PC-3 (cell line): ENCODE data around the gene PPFIBP1. TPM values are rescaled to one million over a fixed set of nuclear protein-coding genes. Genes with fewer than 3 reads are reported as not detected.

Experiments
- ATAC-seq: fragments of 200-7000 bp; cut with Tn5 transposase; 2 replicates; pipeline ENCODE4 v1.9.1; 2020; ENCODE audit warnings: mild to moderate bottlenecking, moderate library complexity
- BruUV-seq: library from RNA; stranded (reverse); fragments of 400-500 nt; replicated peaks from 2 replicates; lab custom pipeline; 2021; lab: Mats Ljungman, UMichigan
- CTCF ChIA-PET: fragments of 300-600 bp; sonication (Branson Sonifier 250); formaldehyde crosslinking; loops from one replicate; lab custom pipeline; 2022; ENCODE audit warnings: antibody characterized with exemption; lab: Charles Lee
- POLR2A ChIA-PET: fragments of 300-600 bp; sonication (Branson Sonifier 250); formaldehyde crosslinking; loops from one replicate; lab custom pipeline; 2022; ENCODE audit warnings: antibody characterized with exemption; ENCODE audit not compliant: unreplicated experiment; lab: Charles Lee
- DNase-seq: peaks from one replicate; pipeline ENCODE4 v3.0.0-alpha.2; 2015
- H2AFZ ChIP-seq: fragments of 300-600 bp; sonication (generic); 2 replicates; pipeline ENCODE4 v1.6.0; 2016; ENCODE audit warnings: antibody characterized with exemption, low read length
- H3F3A ChIP-seq: fragments of 300-600 bp; sonication (generic); one replicate; pipeline ENCODE4 v1.6.0; 2017; ENCODE audit warnings: antibody characterized with exemption, low read length, control low read depth, mild to moderate bottlenecking; ENCODE audit not compliant: unreplicated experiment
- H3K27ac ChIP-seq: fragments of 300-600 bp; sonication (generic); 2 replicates; pipeline ENCODE4 v1.5.1; 2016; ENCODE audit warnings: mild to moderate bottlenecking, low read length
- H3K27me3 ChIP-seq: fragments of 300-600 bp; sonication (generic); 2 replicates; pipeline ENCODE4 v1.6.1; 2016; ENCODE audit warnings: low read length, mixed read lengths
- H3K36me3 ChIP-seq: fragments of 300-600 bp; sonication (generic); 2 replicates; pipeline ENCODE4 v1.6.1; 2016; ENCODE audit warnings: low read depth, mixed run types, low read length, mixed read lengths
- H3K4me1 ChIP-seq: fragments of 300-600 bp; sonication (generic); 2 replicates; pipeline ENCODE4 v1.5.1; 2016; ENCODE audit warnings: low read length; ENCODE audit not compliant: insufficient read depth
- H3K4me2 ChIP-seq: fragments of 300-600 bp; sonication (generic); 2 replicates; pipeline ENCODE4 v1.6.0; 2016; ENCODE audit warnings: low read length
- H3K4me3 ChIP-seq: fragments of 300-600 bp; sonication (generic); 2 replicates; pipeline ENCODE4 v1.5.1; 2016; ENCODE audit warnings: mild to moderate bottlenecking, low read length, mixed read lengths
- H3K79me2 ChIP-seq: fragments of 300-600 bp; sonication (generic); 2 replicates; pipeline ENCODE4 v1.6.1; 2017; ENCODE audit warnings: low read length, mixed read lengths
- H3K9ac ChIP-seq: fragments of 300-600 bp; sonication (generic); 2 replicates; pipeline ENCODE4 v1.6.0; 2016; ENCODE audit warnings: mild to moderate bottlenecking, low read length
- H3K9me2 ChIP-seq: fragments of 300-600 bp; sonication (generic); replicated peaks from 2 replicates; pipeline ENCODE4 v1.6.1; 2016; ENCODE audit warnings: mixed run types, low read length, mixed read lengths
- H3K9me3 ChIP-seq: fragments of 300-600 bp; sonication (generic); 2 replicates; pipeline ENCODE4 v1.6.1; 2016; ENCODE audit warnings: low read length, mixed read lengths
- H4K20me1 ChIP-seq: fragments of 300-600 bp; sonication (generic); 2 replicates; pipeline ENCODE4 v1.6.1; 2016; ENCODE audit warnings: low read length, mixed read lengths
- EZH2 ChIP-seq: fragments of 300-600 bp; sonication (generic); IDR thresholded peaks from one replicate; pipeline ENCODE4 v1.6.1; 2017; ENCODE audit warnings: antibody characterized with exemption, mild to moderate bottlenecking, low read length; ENCODE audit not compliant: unreplicated experiment
- EZH2phosphoT487 ChIP-seq: fragments of 300-600 bp; sonication (generic); IDR thresholded peaks from 2 replicates; pipeline ENCODE4 v1.6.1; 2018; ENCODE audit warnings: mild to moderate bottlenecking, antibody characterized with exemption, low read length, borderline replicate concordance
- intact Hi-C: fragments of 100-400 bp; cut with micrococcal nuclease; formaldehyde crosslinking; loops from 2 replicates; pipeline ENCODE4 v1.9.0; 2023
- total RNA-seq: library from RNA; depleted of rRNA; stranded (reverse); fragments of >200 nt; gene quantifications from 2 replicates; pipeline ENCODE4 v1.2.3, GENCODE V29; 2014
- TF ChIP-seq, protein P1 (sequence below): fragments of 300-600 bp; sonication (generic); conservative IDR thresholded peaks from 2 replicates; pipeline ENCODE4 v1.5.1; 2017; ENCODE audit warnings: antibody characterized with exemption, low read depth, mild to moderate bottlenecking, low read length

PPFIBP1 gene
- total RNA-seq, 1 experiment from 2014 or later = 56.9 TPM

GRCh38 chr12:27693403-27693802 is 169.4 kb downstream of the PPFIBP1 start:
- H3K27me3 ChIP-seq = no peaks in the 10 kb centered on the region
- ATAC-seq (no peak), DNase-seq (no peak)
- H3K79me2 ChIP-seq = no peaks in the 10 kb centered on the region
- H3K4me2 ChIP-seq = no peak overlapping the region
- no peaks in the 10 kb centered on the region for H3K4me1 ChIP-seq
- no peak overlapping the region for H3K9ac ChIP-seq
- H3K36me3 ChIP-seq = peaks cover 40% of the 10 kb centered on the region
- H4K20me1 ChIP-seq = no peaks in the 10 kb centered on the region
- H3K9me3 ChIP-seq = no peaks in the 10 kb centered on the region
- H3K27ac ChIP-seq = no peak overlapping the region
- no peaks in the 10 kb centered on the region for H3F3A ChIP-seq
- H3K4me3 ChIP-seq = no peak overlapping the region
- H3K9me2 ChIP-seq = no peaks in the 10 kb centered on the region
- no peak overlapping the region for H2AFZ ChIP-seq
- BruUV-seq = no TSS peak
- CTCF ChIA-PET = no interaction called here
- POLR2A ChIA-PET = no interaction called here
- intact Hi-C loops = no loop called here
- TF ChIP-seq, protein P1, sequence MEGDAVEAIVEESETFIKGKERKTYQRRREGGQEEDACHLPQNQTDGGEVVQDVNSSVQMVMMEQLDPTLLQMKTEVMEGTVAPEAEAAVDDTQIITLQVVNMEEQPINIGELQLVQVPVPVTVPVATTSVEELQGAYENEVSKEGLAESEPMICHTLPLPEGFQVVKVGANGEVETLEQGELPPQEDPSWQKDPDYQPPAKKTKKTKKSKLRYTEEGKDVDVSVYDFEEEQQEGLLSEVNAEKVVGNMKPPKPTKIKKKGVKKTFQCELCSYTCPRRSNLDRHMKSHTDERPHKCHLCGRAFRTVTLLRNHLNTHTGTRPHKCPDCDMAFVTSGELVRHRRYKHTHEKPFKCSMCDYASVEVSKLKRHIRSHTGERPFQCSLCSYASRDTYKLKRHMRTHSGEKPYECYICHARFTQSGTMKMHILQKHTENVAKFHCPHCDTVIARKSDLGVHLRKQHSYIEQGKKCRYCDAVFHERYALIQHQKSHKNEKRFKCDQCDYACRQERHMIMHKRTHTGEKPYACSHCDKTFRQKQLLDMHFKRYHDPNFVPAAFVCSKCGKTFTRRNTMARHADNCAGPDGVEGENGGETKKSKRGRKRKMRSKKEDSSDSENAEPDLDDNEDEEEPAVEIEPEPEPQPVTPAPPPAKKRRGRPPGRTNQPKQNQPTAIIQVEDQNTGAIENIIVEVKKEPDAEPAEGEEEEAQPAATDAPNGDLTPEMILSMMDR = no peak
- no peak for TF ChIP-seq EZH2phosphoT487
- TF ChIP-seq EZH2 = no peak

- H3K9me3 ChIP-seq = no peaks in the 10 kb centered on the region
- peaks cover 22% of the 10 kb centered on the region; the same call in 1 of the 2 replicates for H3K36me3 ChIP-seq
- intact Hi-C loops = loop anchor here (2.0 kb wide), 1 partner anchor 121 kb away; no protein-coding TSS in a partner anchor
- H3K9ac ChIP-seq = no peak overlapping the region
- no peaks in the 10 kb centered on the region for H3F3A ChIP-seq
- ChIA-PET CTCF (no interaction called here), POLR2A (interaction anchor here (0.7 to 0.9 kb wide), 2 partner anchors 14 to 126 kb away, joined by 3 to 4 read pairs; no protein-coding TSS in a partner anchor)
- no TSS peak for BruUV-seq
- no peaks in the 10 kb centered on the region for H3K9me2 ChIP-seq
- ATAC-seq = peak; percentile 80
- DNase-seq = peak; percentile 45
- H3K4me3 ChIP-seq = no peak overlapping the region
- H2AFZ ChIP-seq = no peak overlapping the region
- H4K20me1 ChIP-seq = no peaks in the 10 kb centered on the region
- H3K27me3 ChIP-seq = no peaks in the 10 kb centered on the region
- H3K4me1 ChIP-seq = no peaks in the 10 kb centered on the region
- H3K27ac ChIP-seq = peak overlapping the region; percentile 17; the same call in 1 of the 2 replicates
- H3K4me2 ChIP-seq = no peak overlapping the region
- no peak for TF ChIP-seq EZH2
- no peak for TF ChIP-seq EZH2phosphoT487
- TF ChIP-seq, protein P1 = no peak
- H3K79me2 ChIP-seq = no peaks in the 10 kb centered on the region
These were observed 171.7 kb downstream of the PPFIBP1 start for GRCh38 chr12:27695556-27696292.

- BruUV-seq = no TSS peak
- H3F3A ChIP-seq = no peaks in the 10 kb centered on the region
- no peaks in the 10 kb centered on the region for H3K27me3 ChIP-seq
- no peaks in the 10 kb centered on the region for H3K4me1 ChIP-seq
- no peak within 1 kb of the TSS for H3K9ac ChIP-seq
- ATAC-seq = peak; percentile 64
- intact Hi-C loops = no loop called here
- H3K36me3 ChIP-seq = peaks cover 21% of the 10 kb centered on the region; the same call in 1 of the 2 replicates
- H4K20me1 ChIP-seq = no peaks in the 10 kb centered on the region
- H3K9me3 ChIP-seq = no peaks in the 10 kb centered on the region
- POLR2A ChIA-PET = interaction anchor here (0.9 kb wide), 1 partner anchor 14 kb away, joined by 3 read pairs; no protein-coding TSS in a partner anchor
- CTCF ChIA-PET = no interaction called here
- H3K79me2 ChIP-seq = no peaks in the 10 kb centered on the region
- no peaks in the 10 kb centered on the region for H3K9me2 ChIP-seq
- H3K27ac ChIP-seq = peak within 1 kb of the TSS; percentile 17; the same call in 1 of the 2 replicates
- no peak for DNase-seq
- H3K4me2 ChIP-seq = no peak within 1 kb of the TSS
- TF ChIP-seq EZH2 = no peak
- H2AFZ ChIP-seq = no peak within 1 kb of the TSS
- H3K4me3 ChIP-seq = no peak within 1 kb of the TSS
These were observed 172.3 kb downstream of the PPFIBP1 start, which contains the start of gene REP15 for GRCh38 chr12:27696293-27696652. TSS of gene REP15 (plus strand) at chr12:27696447. CDS start at chr12:27696563, 116 bp downstream.
